GM12801 (cell line): ENCODE results near the gene HDGFL2.

ENCODE experiments used
- CTCF ChIP-seq: IDR thresholded peaks from one replicate; pipeline ENCODE4 v1.5.1; 2011; ENCODE audit warnings: control low read depth; ENCODE audit not compliant: insufficient read length; ENCODE audit errors: extremely low read depth

The HDGFL2 gene

GRCh38 chr19:4472174-4472974, at the start of gene HDGFL2:
Gene HDGFL2 (plus strand): TSS chr19:4472297. CDS start chr19:4472351, 54 bp downstream.
- TF ChIP-seq CTCF = no peak

GRCh38 chr19:4423416-4424126, 48.5 kb upstream of the HDGFL2 start:
- no peak for TF ChIP-seq CTCF

GRCh38 chr19:4425537-4425936, 46.6 kb upstream of the HDGFL2 start:
- no peak for TF ChIP-seq CTCF

GRCh38 chr19:4428326-4428975, 43.6 kb upstream of the HDGFL2 start:
- TF ChIP-seq CTCF = no peak

- no peak for TF ChIP-seq CTCF
Measured at GRCh38 chr19:4429256-4429655, 42.8 kb upstream of the HDGFL2 start.

GRCh38 chr19:4429771-4430171, 42.3 kb upstream of the HDGFL2 start:
- TF ChIP-seq CTCF = no peak

- no peak for TF ChIP-seq CTCF
Measured at GRCh38 chr19:4430760-4431159, 41.3 kb upstream of the HDGFL2 start.
